H9 (cell line): Measurements from ENCODE around the gene PRKAR1A. TPM values are rescaled to one million over a fixed set of nuclear protein-coding genes. Genes with fewer than 3 reads are reported as not detected.

Experiments
- DNase-seq: peaks from one replicate; pipeline ENCODE4 v3.0.0-alpha.2; 2017
- H2AFZ ChIP-seq: one replicate; pipeline ENCODE4 v1.6.1; 2013; ENCODE audit warnings: mild to moderate bottlenecking, low read length, control low read depth, moderate library complexity
- H2AK5ac ChIP-seq: 2 replicates; pipeline ENCODE4 v1.6.1; 2013; ENCODE audit warnings: low read length, control low read depth, mixed read lengths; ENCODE audit not compliant: insufficient read length
- H2BK120ac ChIP-seq: one replicate; pipeline ENCODE4 v1.6.1; 2013; ENCODE audit warnings: low read depth, mild to moderate bottlenecking, low read length, control low read depth, inconsistent platforms; ENCODE audit not compliant: poor library complexity, severe bottlenecking
- H2BK12ac ChIP-seq: 2 replicates; pipeline ENCODE4 v1.6.1; 2013; ENCODE audit warnings: low read length, control low read depth, mixed read lengths, low read depth; ENCODE audit not compliant: insufficient read length
- H2BK15ac ChIP-seq: 2 replicates; pipeline ENCODE4 v1.6.1; 2013; ENCODE audit warnings: low read depth, low read length, control low read depth
- H2BK20ac ChIP-seq: one replicate; pipeline ENCODE4 v1.6.1; 2013; ENCODE audit warnings: low read depth, mild to moderate bottlenecking, low read length, control low read depth, inconsistent platforms; ENCODE audit not compliant: poor library complexity, severe bottlenecking
- H2BK5ac ChIP-seq: 2 replicates; pipeline ENCODE4 v1.6.1; 2013; ENCODE audit warnings: low read length, control low read depth, mixed read lengths; ENCODE audit not compliant: insufficient read length
- H3K14ac ChIP-seq: 2 replicates; pipeline ENCODE4 v1.6.1; 2013; ENCODE audit warnings: low read length, control low read depth; ENCODE audit not compliant: insufficient read depth
- H3K18ac ChIP-seq: 2 replicates; pipeline ENCODE4 v1.6.1; 2013; ENCODE audit warnings: low read depth, mild to moderate bottlenecking, mixed read lengths, low read length, control low read depth; ENCODE audit not compliant: insufficient read length
- H3K23ac ChIP-seq: 2 replicates; pipeline ENCODE4 v1.6.1; 2013; ENCODE audit warnings: low read length, control low read depth, mixed read lengths, low read depth; ENCODE audit not compliant: insufficient read length
- H3K23me2 ChIP-seq: 2 replicates; pipeline ENCODE4 v1.6.1; 2013; ENCODE audit warnings: low read depth, mild to moderate bottlenecking, mixed read lengths, low read length, control low read depth; ENCODE audit not compliant: insufficient read length, poor library complexity, severe bottlenecking
- H3K27ac ChIP-seq: 2 replicates; pipeline ENCODE4 v1.5.1; 2013; ENCODE audit warnings: low read length, control low read depth, mixed read lengths, low read depth; ENCODE audit not compliant: insufficient read length
- H3K27me3 ChIP-seq: 2 replicates; pipeline ENCODE4 v1.6.1; 2013; ENCODE audit warnings: low read length, control low read depth, inconsistent platforms; ENCODE audit not compliant: insufficient read depth
- H3K4ac ChIP-seq: 2 replicates; pipeline ENCODE4 v1.6.1; 2013; ENCODE audit warnings: low read depth, mild to moderate bottlenecking, control low read depth, inconsistent platforms, low read length, moderate library complexity
- H3K4me1 ChIP-seq: 2 replicates; pipeline ENCODE4 v1.6.1; 2013; ENCODE audit warnings: low read length, control low read depth, inconsistent platforms; ENCODE audit not compliant: insufficient read depth
- H3K4me2 ChIP-seq: 2 replicates; pipeline ENCODE4 v1.6.1; 2013; ENCODE audit warnings: low read length, control low read depth, mixed read lengths; ENCODE audit not compliant: insufficient read length, insufficient read depth
- H3K56ac ChIP-seq: 2 replicates; pipeline ENCODE4 v1.6.1; 2013; ENCODE audit warnings: low read depth, mild to moderate bottlenecking, mixed read lengths, low read length, control low read depth; ENCODE audit not compliant: insufficient read length
- H3K79me1 ChIP-seq: 2 replicates; pipeline ENCODE4 v1.6.1; 2013; ENCODE audit warnings: low read depth, mild to moderate bottlenecking, moderate library complexity, low read length, control low read depth, inconsistent platforms; ENCODE audit not compliant: insufficient read depth, poor library complexity, severe bottlenecking
- H3K79me2 ChIP-seq: 2 replicates; pipeline ENCODE4 v1.6.1; 2013; ENCODE audit warnings: low read length, control low read depth, inconsistent platforms; ENCODE audit not compliant: insufficient read depth
- H3K9ac ChIP-seq: 2 replicates; pipeline ENCODE4 v1.6.1; 2013; ENCODE audit warnings: low read length, control low read depth, mixed read lengths; ENCODE audit not compliant: insufficient read length; ENCODE audit errors: extremely low read depth
- H3K9me3 ChIP-seq: one replicate; pipeline ENCODE4 v1.6.1; 2013; ENCODE audit warnings: low read depth, low read length, inconsistent platforms; ENCODE audit not compliant: control insufficient read depth
- H3T11ph ChIP-seq: one replicate; pipeline ENCODE4 v1.6.1; 2013; ENCODE audit warnings: mild to moderate bottlenecking, low read length, control low read depth, inconsistent platforms
- H4K20me1 ChIP-seq: one replicate; pipeline ENCODE4 v1.6.1; 2013; ENCODE audit not compliant: control insufficient read depth, insufficient read length, insufficient read depth
- H4K5ac ChIP-seq: 2 replicates; pipeline ENCODE4 v1.6.1; 2013; ENCODE audit warnings: low read depth, mild to moderate bottlenecking, mixed read lengths, low read length, control low read depth; ENCODE audit not compliant: insufficient read length
- H4K8ac ChIP-seq: replicated peaks from 2 replicates; pipeline ENCODE4 v1.6.1; 2013; ENCODE audit warnings: low read length, control low read depth, mixed read lengths, low read depth; ENCODE audit not compliant: insufficient read length
- H4K91ac ChIP-seq: 2 replicates; pipeline ENCODE4 v1.6.1; 2013; ENCODE audit warnings: low read depth, mild to moderate bottlenecking, moderate library complexity, mixed read lengths, low read length, control low read depth; ENCODE audit not compliant: insufficient read length
- H3K27ac Mint-ChIP-seq, 3 experiments: 2 replicates in 2 of 3; 3 replicates in 1 of 3; pipeline ENCODE4 v1.8.0; 2020 to 2021; ENCODE audit warnings: mixed read lengths in 3 of 3, mild to moderate bottlenecking in 1 of 3, moderate library complexity in 1 of 3
- H3K27me3 Mint-ChIP-seq: 2 replicates; pipeline ENCODE4 v1.8.0; 2021; ENCODE audit warnings: low read depth, mild to moderate bottlenecking, moderate library complexity, mixed read lengths
- H3K36me3 Mint-ChIP-seq, 3 experiments: 2 replicates in 2 of 3; 3 replicates in 1 of 3; pipeline ENCODE4 v1.8.0; 2020 to 2021; ENCODE audit warnings: low read depth in 3 of 3, mixed read lengths in 3 of 3; ENCODE audit not compliant: insufficient read depth in 1 of 3
- H3K4me1 Mint-ChIP-seq, 2 experiments: 2 replicates each; pipeline ENCODE4 v1.8.0; 2020; ENCODE audit warnings: mixed read lengths in 2 of 2
- H3K4me3 Mint-ChIP-seq, 2 experiments: 2 replicates in 1 of 2; 3 replicates in 1 of 2; pipeline ENCODE4 v1.8.0; 2020 to 2021; ENCODE audit warnings: mild to moderate bottlenecking in 2 of 2, mixed read lengths in 2 of 2, moderate library complexity in 1 of 2
- H3K9me3 Mint-ChIP-seq, 2 experiments: 2 replicates in 1 of 2; 3 replicates in 1 of 2; pipeline ENCODE4 v1.8.0; 2020; ENCODE audit warnings: mild to moderate bottlenecking in 2 of 2, mixed read lengths in 2 of 2, moderate library complexity in 1 of 2
- CTCF ChIP-seq: fragments of 200-600 bp; sonication (generic); conservative IDR thresholded peaks from 3 replicates; pipeline ENCODE4 v1.8.0; 2021; ENCODE audit warnings: antibody characterized with exemption, mild to moderate bottlenecking
- WGBS: extraction: QIAGEN DNeasy Blood & Tissue Kit; methylation state at CpG from one replicate; pipeline ENCODE4 v1.1.7; 2013; ENCODE audit warnings: missing lambda C conversion rate, low lambda C conversion rate, mixed read lengths; ENCODE audit not compliant: insufficient read length; ENCODE audit errors: extremely low coverage; 5-methylcytosine and 5-hydroxymethylcytosine counted together
- total RNA-seq: library from RNA; stranded (reverse); gene quantifications from 2 replicates; pipeline ENCODE4 v1.2.1, GENCODE V29; 2021

PRKAR1A gene
- total RNA-seq, 1 experiment from 2014 or later: 171 TPM

- no peak overlapping the region for H3K27ac ChIP-seq
- Mint-ChIP-seq H3K27ac (no peak overlapping the region), H3K9me3 (no peaks in the 10 kb centered on the region; a peak in 1 of 5 replicates), H3K27me3 (peaks cover 2% of the 10 kb centered on the region; the same call in 1 of the 2 replicates), H3K4me1 (peaks cover 3 to 6% of the 10 kb centered on the region in 2 experiments; a peak in 2 of 4 replicates), H3K4me3 (no peak overlapping the region), H3K36me3 (peaks cover 0 to 3% (median 0%) of the 10 kb centered on the region in 3 experiments; a peak in 2 of 7 replicates)
- no peak overlapping the region for H3K23ac ChIP-seq
- no peak overlapping the region for H3K9ac ChIP-seq
- no peak overlapping the region for H2BK20ac ChIP-seq
- H4K5ac ChIP-seq: no peak overlapping the region
- H4K20me1 ChIP-seq: no peaks in the 10 kb centered on the region
- no peak overlapping the region for H3K56ac ChIP-seq
- H3K18ac ChIP-seq: no peak overlapping the region
- H3T11ph ChIP-seq: no peak overlapping the region
- TF ChIP-seq CTCF: no peak
- no peak overlapping the region for H2AFZ ChIP-seq
- DNase-seq: no peak
- no peak overlapping the region for H2AK5ac ChIP-seq
- H2BK120ac ChIP-seq: no peak overlapping the region
- H3K4me1 ChIP-seq: no peaks in the 10 kb centered on the region
- H3K79me2 ChIP-seq: no peaks in the 10 kb centered on the region
- H3K4ac ChIP-seq: no peak overlapping the region
- H4K91ac ChIP-seq: no peak overlapping the region
- H3K14ac ChIP-seq: no peak overlapping the region
- no peaks in the 10 kb centered on the region for H3K27me3 ChIP-seq
- H2BK12ac ChIP-seq: no peak overlapping the region
- no peak overlapping the region for H3K4me2 ChIP-seq
- H3K79me1 ChIP-seq: no peaks in the 10 kb centered on the region
- no peak overlapping the region for H2BK5ac ChIP-seq
- no peaks in the 10 kb centered on the region for H3K9me3 ChIP-seq
- H3K23me2 ChIP-seq: no peaks in the 10 kb centered on the region
- no CpG with 5 or more reads among the region's 1 CpG for WGBS
- no peak overlapping the region for H4K8ac ChIP-seq
- H2BK15ac ChIP-seq: no peak overlapping the region
Observed at GRCh38 chr17:68573338-68573737, 61.1 kb downstream of the PRKAR1A start.
